Heart left ventricle (tissue), 16 donors: ENCODE results near the gene PSMD13. TPM values are rescaled to one million over a fixed set of nuclear protein-coding genes. Genes with fewer than 3 reads are reported as not detected.

ENCODE experiments used
- ATAC-seq, 4 donors: fragments of 200-7000 bp; cut with Tn5 transposase; one replicate each; pipeline ENCODE4 v1.9.1; 2020 to 2022; ENCODE audit warnings: moderate library complexity in 4 of 4, mild to moderate bottlenecking in 3 of 4, moderate number of reproducible peaks in 1 of 4
- DNase-seq, 5 donors: peaks; one replicate each; pipeline ENCODE4 v3.0.0-alpha.2; 2020
- H3K27ac ChIP-seq, 12 donors: fragments of 200-600 bp; sonication (generic) in 4 of 12; one replicate each; pipeline versions ENCODE4 v1.5.0 to v1.8.0; 2016 to 2022; ENCODE audit warnings: mild to moderate bottlenecking in 2 of 12
- H3K27me3 ChIP-seq, 9 donors: fragments of 200-600 bp; sonication (generic) in 2 of 9; one replicate each; pipeline versions ENCODE4 v1.5.1 to v1.8.0; 2016 to 2022; ENCODE audit warnings: mild to moderate bottlenecking in 3 of 9
- H3K36me3 ChIP-seq, 9 donors: fragments of 200-600 bp; sonication (generic) in 2 of 9; one replicate each; pipeline versions ENCODE4 v1.5.0 to v1.8.0; 2018 to 2022; ENCODE audit warnings: mild to moderate bottlenecking in 2 of 9
- H3K4me1 ChIP-seq, 12 donors: fragments of 200-600 bp; sonication (generic) in 4 of 12; one replicate each; pipeline versions ENCODE4 v1.5.0 to v1.8.0; 2016 to 2022; ENCODE audit warnings: mild to moderate bottlenecking in 3 of 12
- H3K4me3 ChIP-seq, 12 donors: fragments of 200-600 bp; sonication (generic) in 4 of 12; one replicate each; pipeline versions ENCODE4 v1.5.0 to v1.8.0; 2017 to 2022; ENCODE audit warnings: mild to moderate bottlenecking in 9 of 12, moderate library complexity in 4 of 12
- H3K9me3 ChIP-seq, 12 donors: fragments of 200-600 bp; sonication (generic) in 4 of 12; one replicate each; pipeline versions ENCODE4 v1.5.0 to v1.8.0; 2016 to 2022; ENCODE audit warnings: mild to moderate bottlenecking in 1 of 12
- CTCF ChIP-seq, 12 donors: fragments of 200-600 bp; sonication (generic) in 4 of 12; IDR thresholded peaks; one replicate each; pipeline versions ENCODE4 v1.5.0 to v1.8.0; 2018 to 2022; ENCODE audit warnings: antibody characterized with exemption in 12 of 12, mild to moderate bottlenecking in 5 of 12
- POLR2A ChIP-seq, 2 donors: fragments of 450-650 bp; IDR thresholded peaks; one replicate each; pipeline ENCODE4 v1.6.1; 2017; ENCODE audit warnings: antibody characterized with exemption in 2 of 2, mild to moderate bottlenecking in 2 of 2, moderate library complexity in 2 of 2
- WGBS, 4 donors: extraction: QIAGEN DNeasy Blood & Tissue Kit in 2 of 4; methylation state at CpG; one replicate each; pipeline versions ENCODE4 v1.1.5 to v1.1.7; 2013 to 2018; 5-methylcytosine and 5-hydroxymethylcytosine counted together
- intact Hi-C, 10 donors: fragments of 100-400 bp; cut with DNase I; formaldehyde crosslinking; loops; one replicate each; pipeline versions ENCODE4 v1.11.1 to v1.14.2; 2022
- polyA plus RNA-seq, 2 donors: library from polyadenylated mRNA; stranded (reverse); fragments of 200-250 nt; gene quantifications; one replicate each; pipeline ENCODE4 v1.2.3, GENCODE V29; 2013
- total RNA-seq, 9 donors: library from RNA; depleted of rRNA in 2 of 9; stranded (reverse); fragments of >200 nt in 2 of 9; fragmentation: NEBNext Ultra II Directional in 3 of 9; extraction: Animal tissue kit (Norgen Biotek cat#: 25700) in 3 of 9; gene quantifications; one replicate each; pipeline versions ENCODE4 v1.1.0 to v1.2.4, GENCODE V29; 2016 to 2023
- donor health status: ischemic (EF 13 %, LVEDD 7.1; RV severe dilation, severe dysfunction).
- donor health status: healthy with polysubstance abuse.
- donor health status: DM: no; HTN: yes; CAD: no.
- donor health status: DM: no; HTN: no; CAD: no.
- donor health status: ischemic (EF 25% LVEDD 6.9; RV normal size, moderate dysfunction).
- donor health status: ischemic (EF 25% LVEDD 5.7; RV mildly dilated, moderate dysfunction).
- donor health status: healthy.
- donor health status: DM: yes; HTN: yes; CAD: no.
- donor health status: ischemic (EF 35%, LVEDD 5.7; RV mildly dilated, moderate dysfunction).
- donor health status: nonischemic (EF 11% LVEDD 7.7; RV severe dilation, severe dysfunction).
- donor health status: DM: yes; HTN: yes; CAD: no.
- donor health status: PGD.
- donor health status: ischemic (EF 29% LVEDD 5.4; RV normal size, mild dysfunction).
- donor health status: nonischemic (EF 23%, LVEDD 6.1; RV moderate dilation, normal function).

The PSMD13 gene
- total and polyA plus RNA-seq, 11 donors: 75.1 to 140 (median 89.5) TPM

- WGBS, 4 donors: 0 to 2% (median 1%) methylated on average over 21 to 26 of the region's 26 CpGs
- peaks cover 0 to 65% (median 60%) of the 10 kb centered on the region in 9 donors for H3K36me3 ChIP-seq
- intact Hi-C loops: loop anchor here in 9 of 10 donors (1.0 to 10.0 kb wide), 14 partner anchors 26 to 306 kb away; partner anchors contain the start of genes PTDSS2 (in 3 of the 9), RNH1 (in 3 of the 9), IFITM2 (in 2 of the 9) and PSMD13 (in 2 of the 9)
- no peak for TF ChIP-seq CTCF (IDR thresholded peaks at IDR 0.05)
- peak overlapping the region; percentile 65 to 100 (median 89) for H3K4me3 ChIP-seq
- no peaks in the 10 kb centered on the region for H3K27me3 ChIP-seq
- peaks cover 19 to 53% (median 36%) of the 10 kb centered on the region in 12 donors for H3K4me1 ChIP-seq
- H3K27ac ChIP-seq: peak overlapping the region; percentile 96 to 100 (median 99)
- no peaks in the 10 kb centered on the region for H3K9me3 ChIP-seq
- ATAC-seq (peak in 1 of 4 donors; percentile 5), DNase-seq (peak in 1 of 5 donors; percentile 63)
These were observed 27.9 kb upstream of the PSMD13 start for GRCh38 chr11:208917-209260.

- no peaks in the 10 kb centered on the region for H3K27me3 ChIP-seq
- ATAC-seq (no peak), DNase-seq (no peak)
- intact Hi-C loops: loop anchor here in 9 of 10 donors (2.0 to 10.0 kb wide), 13 partner anchors 25 to 305 kb away; partner anchors contain the start of genes PTDSS2 (in 3 of the 9), RNH1 (in 3 of the 9), B4GALNT4 (in 2 of the 9) and IFITM2 (in 2 of the 9)
- TF ChIP-seq CTCF (IDR thresholded peaks at IDR 0.05) (no peak), POLR2A (IDR thresholded peaks at IDR 0.05) (no peak)
- H3K27ac ChIP-seq: peak overlapping the region in 11 of 12 donors; percentile 97 to 100 (median 99)
- peak overlapping the region; percentile 65 to 100 (median 89) for H3K4me3 ChIP-seq
- H3K4me1 ChIP-seq: peaks cover 19 to 47% (median 34%) of the 10 kb centered on the region in 12 donors
- H3K36me3 ChIP-seq: peaks cover 0 to 65% (median 60%) of the 10 kb centered on the region in 9 donors
- 34 to 51% (median 49%) methylated on average over 21 to 29 of the region's 29 CpGs for WGBS, 4 donors
- H3K9me3 ChIP-seq: no peaks in the 10 kb centered on the region
These were observed 27.3 kb upstream of the PSMD13 start for GRCh38 chr11:209275-210121.

- Histone ChIP-seq H3K27me3 (no peaks in the 10 kb centered on the region), H3K9me3 (no peaks in the 10 kb centered on the region), H3K4me1 (peaks cover 18 to 42% (median 31%) of the 10 kb centered on the region in 12 donors), H3K4me3 (peak overlapping the region in 6 of 12 donors; percentile 75 to 97 (median 88)), H3K36me3 (peaks cover 0 to 65% (median 60%) of the 10 kb centered on the region in 9 donors), H3K27ac (peak overlapping the region in 3 of 12 donors; percentile 11 to 97 (median 34))
- no peak for ATAC-seq
- 83 to 92% (median 88%) methylated on average over 6 to 9 of the region's 9 CpGs for WGBS, 4 donors
- no peak for DNase-seq
- no peak for TF ChIP-seq CTCF (IDR thresholded peaks at IDR 0.05)
- intact Hi-C loops: loop anchor here in 2 of 10 donors (2.0 to 10.0 kb wide), 2 partner anchors 25 to 155 kb away; partner anchors contain the start of gene B4GALNT4 (in 1 of the 2)
These were observed 26.5 kb upstream of the PSMD13 start for GRCh38 chr11:210122-210802.
